PC-9 (cell line): ENCODE data around the gene CIRBP. TPM values are rescaled to one million over a fixed set of nuclear protein-coding genes. Genes with fewer than 3 reads are reported as not detected.

Experiments used
- Bru-seq: library from RNA; stranded (reverse); fragments of 400-500 nt; gene quantifications from one replicate; lab custom pipeline; 2021; lab: Mats Ljungman, UMichigan
- BruChase-seq, 2 experiments: library from RNA; stranded (reverse); fragments of 400-500 nt; gene quantifications; one replicate each; lab custom pipeline; 2021; lab: Mats Ljungman, UMichigan
- BruUV-seq: library from RNA; stranded (reverse); fragments of 400-500 nt; replicated peaks from 2 replicates; lab custom pipeline; 2021; lab: Mats Ljungman, UMichigan
- CTCF ChIA-PET: fragments of 300-600 bp; sonication (Branson Sonifier 250); formaldehyde crosslinking; loops from one replicate; lab custom pipeline; 2022; ENCODE audit warnings: antibody characterized with exemption; lab: Charles Lee
- POLR2A ChIA-PET: fragments of 300-600 bp; sonication (Branson Sonifier 250); formaldehyde crosslinking; loops from one replicate; lab custom pipeline; 2022; ENCODE audit warnings: antibody characterized with exemption; ENCODE audit not compliant: unreplicated experiment; lab: Charles Lee
- DNase-seq, 2 experiments: peaks; one replicate each; pipeline versions ENCODE4 v3.0.0 to v3.0.0-alpha.2; 2015 to 2022; ENCODE audit warnings: mixed read lengths in 1 of 2
- H2AFZ ChIP-seq: fragments of 200-600 bp; sonication (generic); 2 replicates; pipeline ENCODE4 v1.8.1; 2017; ENCODE audit warnings: antibody characterized with exemption
- H3F3A ChIP-seq: fragments of 200-600 bp; sonication (generic); 2 replicates; pipeline ENCODE4 v1.8.1; 2017; ENCODE audit warnings: antibody characterized with exemption, mild to moderate bottlenecking, low read depth; ENCODE audit not compliant: insufficient read depth
- H3K27ac ChIP-seq: fragments of 200-600 bp; sonication (generic); 2 replicates; pipeline ENCODE4 v1.6.1; 2016; ENCODE audit warnings: mixed run types
- H3K27me3 ChIP-seq: fragments of 200-600 bp; sonication (generic); 2 replicates; pipeline ENCODE4 v1.6.1; 2016; ENCODE audit warnings: low read depth, mixed run types; ENCODE audit not compliant: insufficient read depth
- H3K36me3 ChIP-seq: fragments of 200-600 bp; sonication (generic); 2 replicates; pipeline ENCODE4 v1.6.1; 2016; ENCODE audit warnings: low read depth, mixed run types
- H3K4me1 ChIP-seq: fragments of 200-600 bp; sonication (generic); replicated peaks from 2 replicates; pipeline ENCODE4 v1.6.1; 2016; ENCODE audit warnings: mixed run types; ENCODE audit not compliant: insufficient read depth
- H3K4me2 ChIP-seq: fragments of 200-600 bp; sonication (generic); 2 replicates; pipeline ENCODE4 v1.6.1; 2017; ENCODE audit warnings: mixed run types
- H3K4me3 ChIP-seq: fragments of 200-600 bp; sonication (generic); 2 replicates; pipeline ENCODE4 v1.6.1; 2016; ENCODE audit warnings: mixed run types
- H3K79me2 ChIP-seq: fragments of 200-600 bp; sonication (generic); 2 replicates; pipeline ENCODE4 v1.6.1; 2017; ENCODE audit warnings: low read depth, mixed run types
- H3K9me2 ChIP-seq: fragments of 200-600 bp; sonication (generic); 2 replicates; pipeline ENCODE4 v1.8.1; 2017; ENCODE audit warnings: mild to moderate bottlenecking; ENCODE audit not compliant: insufficient read depth
- H3K9me3 ChIP-seq: fragments of 200-600 bp; sonication (generic); 2 replicates; pipeline ENCODE4 v1.8.1; 2016; ENCODE audit warnings: low read depth; ENCODE audit not compliant: insufficient read depth
- H4K20me1 ChIP-seq: fragments of 200-600 bp; sonication (generic); 2 replicates; pipeline ENCODE4 v1.8.1; 2017; ENCODE audit not compliant: insufficient read depth
- CTCF ChIP-seq: fragments of 200-600 bp; sonication (generic); conservative IDR thresholded peaks from 2 replicates; pipeline ENCODE4 v1.6.1; 2017; ENCODE audit warnings: mixed run types, antibody characterized with exemption, mild to moderate bottlenecking, moderate library complexity
- EZH2 ChIP-seq: fragments of 200-600 bp; sonication (generic); IDR thresholded peaks from 2 replicates; pipeline ENCODE4 v1.8.0; 2017; ENCODE audit warnings: antibody characterized with exemption, low read depth
- intact Hi-C: fragments of 100-400 bp; cut with micrococcal nuclease; formaldehyde crosslinking; loops from one replicate; pipeline ENCODE4 v1.10.0; 2022; ENCODE audit not compliant: unreplicated experiment
- long read RNA-seq: library from polyadenylated mRNA; stranded (forward); transcript quantifications from one replicate; pipeline ENCODE4 v2.0.0, GENCODE V29; 2022
- total RNA-seq: library from RNA; stranded (reverse); gene quantifications from 2 replicates; pipeline ENCODE4 v1.2.3, GENCODE V29; 2021

CIRBP gene
- total RNA-seq = 86.9 and 143 TPM in 2 replicates
- Bru-seq, nascent RNA = percentile 68 among the genes with signal in this experiment
- percentile 78 among the genes with signal in this experiment for BruChase-seq, experiment 1, labeled RNA remaining after a 2-hour chase
- percentile 82 among the genes with signal in this experiment for BruChase-seq, experiment 2, labeled RNA remaining after a 6-hour chase
- long read RNA-seq, transcript CIRBP-246 (6 exons, 1,043 nt) = minor isoform, 5 of 88 reads
- long read RNA-seq, transcript CIRBP-201 (7 exons, 1,328 nt) = major isoform, 41 of 88 reads
- long read RNA-seq, transcript CIRBP-210 (8 exons, 938 nt) = minor isoform, 12 of 88 reads
- long read RNA-seq, partial matches to known transcripts = 5 of 88 reads
- long read RNA-seq, other reads (novel, unspliced or antisense) = 20 of 88 reads

DNA sequence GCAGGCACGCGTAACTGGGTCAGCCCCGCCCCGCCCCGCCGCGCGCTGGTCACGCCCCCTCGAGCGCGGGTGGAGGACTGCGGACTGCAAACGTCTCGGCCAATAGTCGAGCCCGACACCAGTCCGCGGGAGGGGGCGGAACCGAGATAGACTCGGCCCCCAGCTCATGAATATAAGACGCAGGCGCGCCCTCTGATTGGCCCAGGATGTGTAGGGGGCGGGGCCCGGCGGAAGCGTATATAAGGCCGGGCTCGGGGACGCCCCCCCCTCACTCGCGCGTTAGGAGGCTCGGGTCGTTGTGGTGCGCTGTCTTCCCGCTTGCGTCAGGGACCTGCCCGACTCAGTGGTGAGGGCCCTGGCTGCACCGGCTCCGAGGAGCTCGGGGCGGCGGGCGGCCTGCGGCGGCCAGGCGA is at the start of gene CIRBP:
Gene CIRBP, plus strand, starts transcription at position 268 of the 413 bp plus-strand sequence. CDS start 1,602 bp downstream, outside the sequence.
- Histone ChIP-seq H2AFZ (no peak within 1 kb of the TSS), H4K20me1 (peaks cover 12% of the 10 kb centered on the region), H3K79me2 (peaks cover 44% of the 10 kb centered on the region), H3K4me3 (peak within 1 kb of the TSS; percentile 67), H3K4me2 (peak within 1 kb of the TSS; percentile 84), H3K9me3 (no peaks in the 10 kb centered on the region), H3K36me3 (peaks cover 11% of the 10 kb centered on the region; the same call in 1 of the 2 replicates), H3K9me2 (no peaks in the 10 kb centered on the region), H3K27ac (peak within 1 kb of the TSS; percentile 82), H3K4me1 (peaks cover 51% of the 10 kb centered on the region), H3K27me3 (no peaks in the 10 kb centered on the region), H3F3A (peaks cover 43% of the 10 kb centered on the region)
- intact Hi-C loops = no loop called here
- ChIA-PET CTCF (interaction anchor here (0.6 to 5.0 kb wide), 3 partner anchors 16 to 187 kb away, joined by 4 to 76 read pairs (median 5); no protein-coding TSS in a partner anchor), POLR2A (interaction anchor here (0.5 to 1.3 kb wide), 25 partner anchors 9 to 1266 kb away, joined by 3 to 23 read pairs (median 5); partner anchors contain the start of genes ABCA7, GPX4 and REEP6)
- peak; percentile 90 to 97 for DNase-seq
- no TSS peak for BruUV-seq
- no peak for TF ChIP-seq EZH2
- no peak for TF ChIP-seq CTCF

DNA sequence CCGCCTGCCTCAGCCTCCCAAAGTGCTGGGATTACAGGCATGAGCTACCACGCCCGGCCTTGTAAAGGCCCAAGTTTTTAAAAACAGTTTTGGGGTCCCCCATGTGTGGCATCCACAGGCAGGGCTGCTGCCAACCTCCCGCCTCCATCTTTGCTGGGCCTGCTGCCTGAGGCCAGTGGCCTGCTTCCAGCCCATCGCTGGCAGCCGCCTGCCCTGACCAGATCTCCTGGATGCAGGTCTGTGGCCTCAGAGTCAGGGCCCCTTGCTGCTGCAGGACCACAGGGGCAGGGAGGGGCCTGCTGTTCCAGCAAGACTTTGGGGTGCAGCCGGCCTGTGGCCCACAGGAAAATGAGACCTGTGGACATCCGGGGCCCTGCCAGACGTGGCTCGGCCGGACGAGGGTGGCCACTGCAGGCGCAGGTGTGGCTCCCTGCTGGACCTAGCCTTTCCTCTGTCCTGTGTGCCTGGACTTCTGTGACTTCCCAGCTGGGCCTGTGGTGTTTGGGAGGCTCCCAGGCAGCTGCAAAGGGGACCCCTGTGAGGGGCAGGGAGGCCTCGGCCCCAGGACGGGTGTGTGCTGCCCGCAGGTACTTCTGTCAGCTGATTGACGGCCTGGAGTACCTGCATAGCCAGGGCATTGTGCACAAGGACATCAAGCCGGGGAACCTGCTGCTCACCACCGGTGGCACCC is 49.2 kb upstream of the CIRBP start:
- H2AFZ ChIP-seq = no peak overlapping the region
- no peak overlapping the region for H3K4me3 ChIP-seq
- CTCF ChIA-PET = no interaction called here
- H3K27me3 ChIP-seq = no peaks in the 10 kb centered on the region
- peaks cover 29% of the 10 kb centered on the region; the same call in 1 of the 2 replicates for H4K20me1 ChIP-seq
- H3K79me2 ChIP-seq = peaks cover 30% of the 10 kb centered on the region
- no peaks in the 10 kb centered on the region for H3K36me3 ChIP-seq
- no peak overlapping the region for H3K27ac ChIP-seq
- POLR2A ChIA-PET = no interaction called here
- BruUV-seq = no TSS peak
- no peaks in the 10 kb centered on the region for H3K9me3 ChIP-seq
- H3F3A ChIP-seq = peaks cover 18% of the 10 kb centered on the region
- intact Hi-C loops = no loop called here
- no peak overlapping the region for H3K4me2 ChIP-seq
- H3K4me1 ChIP-seq = peaks cover 22% of the 10 kb centered on the region
- no peak for DNase-seq
- no peaks in the 10 kb centered on the region for H3K9me2 ChIP-seq
- no peak for TF ChIP-seq CTCF
- TF ChIP-seq EZH2 = no peak

GRCh38 chr19:1220477-1220930 is 48.6 kb upstream of the CIRBP start:
- Histone ChIP-seq H3K4me3 (no peak overlapping the region), H3F3A (peaks cover 12% of the 10 kb centered on the region), H3K9me2 (no peaks in the 10 kb centered on the region), H3K27ac (no peak overlapping the region), H3K4me2 (no peak overlapping the region), H3K27me3 (no peaks in the 10 kb centered on the region), H3K4me1 (peaks cover 16% of the 10 kb centered on the region), H3K9me3 (no peaks in the 10 kb centered on the region), H3K36me3 (no peaks in the 10 kb centered on the region), H2AFZ (no peak overlapping the region), H3K79me2 (peaks cover 25% of the 10 kb centered on the region), H4K20me1 (peaks cover 25% of the 10 kb centered on the region; the same call in 1 of the 2 replicates)
- BruUV-seq = no TSS peak
- TF ChIP-seq EZH2 = no peak
- TF ChIP-seq CTCF = no peak
- intact Hi-C loops = no loop called here
- no peak for DNase-seq
- ChIA-PET POLR2A (no interaction called here), CTCF (no interaction called here)
